D721Med (cell line): ENCODE measurements around the gene RGS13.
A peak's percentile ranks its signal among the peaks of the same experiment; 100 is the strongest.

ENCODE experiments used
- DNase-seq: peaks from one replicate; pipeline ENCODE4 v3.0.0; 2011; ENCODE audit warnings: low spot score; ENCODE audit not compliant: insufficient read length
- FAIRE-seq: peaks from 2 replicates; lab custom pipeline; 2011; peaks lifted over from hg19 to GRCh38; lab: Jason Lieb, UNC
- CTCF ChIP-seq: IDR thresholded peaks from 2 replicates; pipeline ENCODE4 v1.5.1; 2012; ENCODE audit warnings: mild to moderate bottlenecking, control low read depth; ENCODE audit not compliant: insufficient read depth; ENCODE audit errors: missing control alignments

RGS13 gene

GRCh38 chr1:192626366-192627179, 9.4 kb upstream of the RGS13 start:
- DNase-seq = no peak
- no peak for FAIRE-seq
- no peak for TF ChIP-seq CTCF

GRCh38 chr1:192627901-192628300, 8.0 kb upstream of the RGS13 start:
- DNase-seq = no peak
- no peak for FAIRE-seq
- no peak for TF ChIP-seq CTCF

GRCh38 chr1:192628396-192629057, 7.4 kb upstream of the RGS13 start:
- FAIRE-seq (no peak), DNase-seq (no peak)
- TF ChIP-seq CTCF = no peak

- TF ChIP-seq CTCF = no peak
- FAIRE-seq (peak; percentile 46), DNase-seq (no peak)
Measured at GRCh38 chr1:192629612-192630011, 6.3 kb upstream of the RGS13 start.

GRCh38 chr1:192630521-192631287, 5.2 kb upstream of the RGS13 start:
- FAIRE-seq (peak; percentile 70), DNase-seq (no peak)
- no peak for TF ChIP-seq CTCF

- FAIRE-seq = peak; percentile 35
- no peak for TF ChIP-seq CTCF
Measured at GRCh38 chr1:192631749-192632148, 4.2 kb upstream of the RGS13 start.

More at GRCh38 chr1:192631749-192632148, 4.2 kb upstream of the RGS13 start:
- DNase-seq = no peak
